ENCODE data around the gene PMM1. TPM values are rescaled to one million over a fixed set of nuclear protein-coding genes. Genes with fewer than 3 reads are reported as not detected.

Gene PMM1
- total and polyA plus RNA-seq, 2 of the 13 experiments (the other 11 are each of a cell fraction or from before 2014, with no cell fraction given), result 17.8 to 95.6 TPM

DNA sequence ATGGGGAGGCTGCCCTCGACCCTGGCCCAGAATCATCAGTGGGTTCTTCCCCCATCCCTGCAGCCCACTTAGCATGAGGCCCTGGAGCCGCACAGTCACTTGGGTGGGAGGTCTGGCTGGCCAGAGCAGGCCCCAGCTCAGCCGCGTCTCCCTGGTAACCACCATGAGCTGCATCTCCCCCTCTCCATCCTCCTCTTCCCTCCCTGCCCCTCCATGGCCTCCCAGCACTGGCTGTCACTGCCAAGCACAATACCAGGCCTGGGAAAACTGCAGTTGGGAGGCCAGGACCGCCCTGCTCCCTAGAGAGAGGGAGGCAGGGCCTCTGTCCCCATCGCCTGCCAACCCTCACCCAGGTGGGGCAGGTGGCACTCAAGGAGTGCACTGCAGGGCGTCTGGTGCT is 20.8 kb downstream of the PMM1 start (continued):
- TF ChIP-seq ZHX2 (IDR thresholded peaks at IDR 0.05; ENCODE audit: low read depth) (no peak), ZHX2 (CRISPR knock-in tag; IDR thresholded peaks at IDR 0.05; ENCODE audit: borderline replicate concordance) (no peak), KAT8 (CRISPR knock-in tag; IDR thresholded peaks at IDR 0.05) (no peak), ZNF792 (CRISPR knock-in tag; IDR thresholded peaks at IDR 0.05) (no peak), PRDM15 (CRISPR knock-in tag; IDR thresholded peaks at IDR 0.05) (no peak), NR2F1 (CRISPR knock-in tag; IDR thresholded peaks at IDR 0.05) (no peak), ZNF337 (CRISPR knock-in tag; IDR thresholded peaks at IDR 0.05; ENCODE audit: borderline replicate concordance, low read depth) (no peak), MTF2 (CRISPR knock-in tag; IDR thresholded peaks at IDR 0.05; ENCODE audit: borderline replicate concordance) (no peak)

All from HepG2 (cell line).